ENCODE data around the gene HIRA. TPM values are rescaled to one million over a fixed set of nuclear protein-coding genes. Genes with fewer than 3 reads are reported as not detected.

HIRA gene
- total and polyA plus RNA-seq, 2 of the 8 experiments (the other 6 are each of a cell fraction or from before 2014, with no cell fraction given), result 34.9 to 67.2 TPM

DNA sequence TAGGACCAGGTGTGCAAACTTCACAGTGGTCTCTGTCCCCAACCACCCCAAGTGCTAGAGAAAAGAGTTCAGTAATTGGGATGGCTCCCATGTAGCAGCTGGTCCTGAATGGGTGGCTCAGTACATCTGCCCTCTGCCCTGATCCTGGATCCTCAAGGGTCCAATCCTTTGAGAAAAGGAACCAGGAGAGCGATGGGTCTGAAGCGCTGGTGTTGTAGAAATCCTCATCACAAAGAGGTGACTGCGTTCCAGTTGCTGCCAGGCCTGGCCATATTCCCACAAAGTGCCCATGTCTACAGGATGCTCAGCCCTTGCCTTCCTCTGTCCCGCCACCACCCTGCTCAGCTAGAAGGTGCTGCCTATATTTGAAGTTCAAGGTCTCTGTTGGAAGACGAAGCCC, 22.2 kb upstream of the HIRA start:
- Histone ChIP-seq H3K4me2 (ENCODE audit: insufficient read depth in 1 of 2, low read depth in 2 of 2, low read length in 2 of 2) (no peak overlapping the region), H3K23ac (ENCODE audit: insufficient read length) (no peak overlapping the region), H3K18ac (ENCODE audit: extremely low read depth, low read length) (no peak overlapping the region), H4K5ac (ENCODE audit: insufficient read length, low read depth, low read length) (no peak overlapping the region), H3K23me2 (ENCODE audit: low read depth, low read length) (no peaks in the 10 kb centered on the region), H2BK5ac (ENCODE audit: low read depth, low read length) (no peak overlapping the region), H3K36me3 (ENCODE audit: control insufficient read depth in 2 of 4, insufficient read depth in 4 of 4, low read length in 3 of 4) (peaks cover 9 to 62% (median 43%) of the 10 kb centered on the region in 4 experiments), H2BK12ac (ENCODE audit: low read depth, low read length) (no peak overlapping the region), H3K14ac (ENCODE audit: insufficient read length) (no peak overlapping the region), H3K79me2 (ENCODE audit: control insufficient read depth in 1 of 2, insufficient read depth in 2 of 2, low read length in 2 of 2) (no peaks in the 10 kb centered on the region), H2BK120ac (replicated peaks; ENCODE audit: low read depth, low read length) (no peak overlapping the region), H4K20me1 (replicated peaks in 1 of 2; ENCODE audit: control insufficient read depth in 1 of 2, insufficient read depth in 2 of 2, low read length in 2 of 2) (peaks cover 7 to 10% of the 10 kb centered on the region in 2 experiments), H2AFZ (ENCODE audit: low read length) (no peak overlapping the region), H3K9me3 (ENCODE audit: insufficient read depth in 2 of 2, low read depth in 1 of 2, low read length in 1 of 2) (no peaks in the 10 kb centered on the region), H2AK5ac (ENCODE audit: low read depth, low read length) (no peak overlapping the region), H3K79me1 (ENCODE audit: low read depth, low read length) (peaks cover under 1% of the 10 kb centered on the region; the same call in 1 of the 2 replicates), H2BK15ac (ENCODE audit: low read length) (no peak overlapping the region), H3K9ac (replicated peaks in 1 of 4; ENCODE audit: extremely low read depth in 1 of 4, low read depth in 3 of 4, low read length in 3 of 4) (no peak overlapping the region), H2BK20ac (ENCODE audit: low read length) (no peak overlapping the region), H3K4me1 (replicated peaks in 1 of 4; ENCODE audit: control insufficient read depth in 3 of 4, insufficient read depth in 4 of 4, low read length in 3 of 4) (peaks cover 0 to 2% (median 0%) of the 10 kb centered on the region in 4 experiments; a peak in 1 of 7 replicates), H3K4me3 (ENCODE audit: extremely low read depth in 1 of 4, insufficient read depth in 2 of 4, low read depth in 3 of 4, low read length in 4 of 4) (no peak overlapping the region), H4K8ac (ENCODE audit: extremely low read depth, insufficient read depth, low read length) (no peak overlapping the region), H3K27ac (ENCODE audit: low read depth, low read length) (no peak overlapping the region), H4K91ac (replicated peaks; ENCODE audit: insufficient read length, low read length) (no peak overlapping the region), H3K56ac (replicated peaks; ENCODE audit: insufficient read length, low read depth, low read length) (no peak overlapping the region), H3K27me3 (replicated peaks in 1 of 4; ENCODE audit: control insufficient read depth in 3 of 4, extremely low read depth in 1 of 4, insufficient read depth in 3 of 4, low read length in 3 of 4) (no peaks in the 10 kb centered on the region), H3K4ac (replicated peaks; ENCODE audit: insufficient read length, low read depth, low read length) (no peak overlapping the region)
- POLR2A ChIA-PET (ENCODE audit: partially characterized antibody), result interaction anchor here (1.2 to 3.4 kb wide), 2 partner anchors 10 to 26 kb away, joined by 3 to 12 read pairs; partner anchors contain the start of gene CDC45
- FAIRE-seq, result no peak
- DNase-seq (ENCODE audit: low read depth in 1 of 2, low spot score in 2 of 2), result no peak
- WGBS, 2 experiments (ENCODE audit: extremely low coverage in 1 of 2, insufficient coverage in 1 of 2, insufficient read length in 1 of 2, insufficient replicate concordance in 2 of 2, low coverage in 1 of 2, low lambda C conversion rate in 2 of 2, missing lambda C conversion rate in 1 of 2), result 76% methylated on average over 5 of the region's 5 CpGs; no CpG with 5 or more reads in 1 of the 2 experiments
- CTCF ChIA-PET (ENCODE audit: partially characterized antibody), result interaction anchor here (1.1 to 4.7 kb wide), 4 partner anchors 12 to 176 kb away, joined by 3 to 19 read pairs (median 6); no protein-coding TSS in a partner anchor
- TF ChIP-seq, protein P1, sequence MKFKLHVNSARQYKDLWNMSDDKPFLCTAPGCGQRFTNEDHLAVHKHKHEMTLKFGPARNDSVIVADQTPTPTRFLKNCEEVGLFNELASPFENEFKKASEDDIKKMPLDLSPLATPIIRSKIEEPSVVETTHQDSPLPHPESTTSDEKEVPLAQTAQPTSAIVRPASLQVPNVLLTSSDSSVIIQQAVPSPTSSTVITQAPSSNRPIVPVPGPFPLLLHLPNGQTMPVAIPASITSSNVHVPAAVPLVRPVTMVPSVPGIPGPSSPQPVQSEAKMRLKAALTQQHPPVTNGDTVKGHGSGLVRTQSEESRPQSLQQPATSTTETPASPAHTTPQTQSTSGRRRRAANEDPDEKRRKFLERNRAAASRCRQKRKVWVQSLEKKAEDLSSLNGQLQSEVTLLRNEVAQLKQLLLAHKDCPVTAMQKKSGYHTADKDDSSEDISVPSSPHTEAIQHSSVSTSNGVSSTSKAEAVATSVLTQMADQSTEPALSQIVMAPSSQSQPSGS (IDR thresholded peaks at IDR 0.05; ENCODE audit: low read length), result no peak
- TF ChIP-seq RAD21 (IDR thresholded peaks at IDR 0.05 in 1 of 2, conservative IDR thresholded peaks at IDR 0.05 in 1 of 2; ENCODE audit: low read depth in 2 of 2, low read length in 2 of 2) (no peak), HDAC2 (IDR thresholded peaks at IDR 0.05; ENCODE audit: borderline replicate concordance in 1 of 2, low read depth in 2 of 2, low read length in 2 of 2) (no peak), KDM5A (IDR thresholded peaks at IDR 0.05; ENCODE audit: low read length) (no peak), CBX5 (IDR thresholded peaks at IDR 0.05; ENCODE audit: low read depth, low read length) (no peak), BACH1 (IDR thresholded peaks at IDR 0.05; ENCODE audit: low read length) (no peak), BRCA1 (IDR thresholded peaks at IDR 0.05; ENCODE audit: low read depth, low read length) (no peak), SUZ12 (IDR thresholded peaks at IDR 0.05; ENCODE audit: low read length) (no peak), POLR2AphosphoS5 (IDR thresholded peaks at IDR 0.05; ENCODE audit: low read depth, low read length) (no peak), TAF7 (optimal IDR thresholded peaks at IDR 0.05; ENCODE audit: borderline replicate concordance, low read depth, low read length) (no peak)
- TF ChIP-seq, protein P2, sequence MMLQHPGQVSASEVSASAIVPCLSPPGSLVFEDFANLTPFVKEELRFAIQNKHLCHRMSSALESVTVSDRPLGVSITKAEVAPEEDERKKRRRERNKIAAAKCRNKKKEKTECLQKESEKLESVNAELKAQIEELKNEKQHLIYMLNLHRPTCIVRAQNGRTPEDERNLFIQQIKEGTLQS (IDR thresholded peaks at IDR 0.05; ENCODE audit: insufficient read depth, low read depth, low read length), result no peak
